GM21576 (cell line): ENCODE measurements around the gene C4orf50.

Experiments
- ATAC-seq: cut with Tn5 transposase; IDR thresholded peaks from one replicate; pipeline ENCODE4 v1.9.1; 2021; ENCODE audit warnings: mild to moderate bottlenecking, moderate library complexity; ENCODE audit not compliant: unreplicated experiment

The C4orf50 gene

DNA sequence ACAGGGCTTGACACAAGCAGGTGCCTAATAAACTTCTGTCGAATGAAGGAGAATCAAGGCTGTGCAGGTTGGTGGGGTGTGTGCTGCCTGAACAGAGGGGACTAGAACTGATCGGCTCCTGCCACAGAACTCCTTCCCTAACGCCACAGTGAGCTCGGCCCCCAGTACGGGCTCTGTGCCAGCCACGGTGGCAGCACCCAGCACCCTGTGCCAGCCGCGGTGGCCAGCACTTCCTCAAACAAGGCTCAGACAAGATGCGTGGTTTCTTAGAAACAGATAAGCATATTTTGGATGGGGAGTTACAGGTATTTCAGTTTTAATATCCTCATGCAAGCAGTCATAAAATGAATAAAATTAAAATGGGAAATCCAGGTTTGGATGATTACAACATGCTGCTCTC is 26.0 kb upstream of the C4orf50 start:
- ATAC-seq: no peak

- no peak for ATAC-seq
Measured at GRCh38 chr4:6043843-6044242, 25.6 kb upstream of the C4orf50 start.

- no peak for ATAC-seq
Measured at GRCh38 chr4:6043188-6043587, 25.0 kb upstream of the C4orf50 start.

DNA sequence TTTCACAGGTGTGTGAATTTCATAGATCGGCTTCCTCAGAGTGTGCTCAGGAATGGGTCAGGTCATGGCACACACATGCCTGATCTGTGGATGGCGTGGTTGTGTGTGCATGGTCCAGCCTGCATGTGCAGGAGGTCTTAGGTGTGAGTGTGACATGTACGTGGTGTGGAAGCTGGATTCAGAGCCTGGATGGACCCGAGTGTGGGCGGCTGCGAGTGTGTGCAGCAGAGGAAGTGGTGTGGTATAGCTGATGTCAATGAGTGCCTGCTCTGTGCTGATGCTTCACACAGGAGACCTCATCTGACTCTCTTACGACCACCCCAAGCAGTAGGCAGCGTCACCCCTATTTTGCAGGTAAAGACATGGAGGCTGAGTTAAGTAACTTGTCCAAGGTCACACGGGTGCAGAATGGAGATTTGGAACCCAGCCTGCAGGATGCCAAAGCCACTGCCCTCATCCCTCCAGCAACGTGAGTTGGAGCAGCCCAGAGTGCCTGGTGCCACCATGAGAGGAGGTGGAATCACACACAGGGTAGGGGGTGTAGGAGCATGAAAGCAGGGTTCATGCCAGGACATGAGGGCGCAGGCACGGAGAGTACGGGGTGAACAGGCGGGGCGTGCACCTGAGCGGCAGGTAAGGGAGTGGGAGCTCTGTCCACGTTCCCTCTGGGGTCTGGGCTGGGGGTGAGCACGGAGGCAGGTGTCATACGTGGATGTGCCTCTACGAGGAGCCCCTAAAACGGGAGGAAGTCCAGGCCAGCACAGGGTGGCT is 24.2 kb upstream of the C4orf50 start:
- ATAC-seq: no peak

GRCh38 chr4:6041800-6042199 is 23.6 kb upstream of the C4orf50 start:
- ATAC-seq: no peak

DNA sequence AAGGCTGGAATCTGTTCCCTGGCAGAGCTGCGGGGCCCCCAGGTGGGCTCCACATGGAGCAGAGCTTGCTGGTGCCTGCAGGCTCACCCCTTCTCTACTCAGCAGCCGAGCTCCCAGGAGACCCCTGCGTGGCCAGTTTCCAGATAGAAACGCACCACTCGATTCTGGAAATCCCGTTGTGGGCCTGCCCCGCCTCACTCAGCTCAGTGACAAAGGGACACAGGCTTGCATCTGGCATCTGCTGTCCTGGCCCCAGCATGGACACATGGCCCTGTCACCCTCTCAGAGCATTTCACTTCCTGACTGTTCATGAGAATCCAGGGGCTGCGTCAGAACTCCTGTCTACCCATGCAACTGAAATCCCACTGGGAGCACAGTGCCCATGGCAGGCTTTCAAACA is 20.5 kb upstream of the C4orf50 start:
- ATAC-seq: no peak

- ATAC-seq: no peak
Measured at GRCh38 chr4:6035786-6036185, 17.6 kb upstream of the C4orf50 start.

DNA sequence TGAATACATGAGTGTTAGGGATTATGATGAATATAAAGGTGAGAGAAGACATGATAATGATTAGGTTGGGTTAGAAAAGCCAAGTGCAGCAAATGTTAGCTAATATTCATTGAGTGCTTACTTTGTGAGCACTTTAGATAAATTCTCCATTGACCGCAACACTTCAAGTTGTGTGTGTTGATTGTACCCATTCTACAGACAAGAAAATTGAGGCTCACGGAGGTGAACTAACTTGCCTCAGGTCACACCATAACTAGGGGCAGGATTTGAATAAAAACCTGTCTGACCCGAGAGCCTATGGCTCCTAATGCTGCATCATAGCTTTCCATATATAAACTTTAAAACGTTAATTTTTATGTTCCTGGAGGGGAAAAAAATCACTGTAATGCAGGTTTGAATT is 15.2 kb upstream of the C4orf50 start:
- ATAC-seq: no peak

DNA sequence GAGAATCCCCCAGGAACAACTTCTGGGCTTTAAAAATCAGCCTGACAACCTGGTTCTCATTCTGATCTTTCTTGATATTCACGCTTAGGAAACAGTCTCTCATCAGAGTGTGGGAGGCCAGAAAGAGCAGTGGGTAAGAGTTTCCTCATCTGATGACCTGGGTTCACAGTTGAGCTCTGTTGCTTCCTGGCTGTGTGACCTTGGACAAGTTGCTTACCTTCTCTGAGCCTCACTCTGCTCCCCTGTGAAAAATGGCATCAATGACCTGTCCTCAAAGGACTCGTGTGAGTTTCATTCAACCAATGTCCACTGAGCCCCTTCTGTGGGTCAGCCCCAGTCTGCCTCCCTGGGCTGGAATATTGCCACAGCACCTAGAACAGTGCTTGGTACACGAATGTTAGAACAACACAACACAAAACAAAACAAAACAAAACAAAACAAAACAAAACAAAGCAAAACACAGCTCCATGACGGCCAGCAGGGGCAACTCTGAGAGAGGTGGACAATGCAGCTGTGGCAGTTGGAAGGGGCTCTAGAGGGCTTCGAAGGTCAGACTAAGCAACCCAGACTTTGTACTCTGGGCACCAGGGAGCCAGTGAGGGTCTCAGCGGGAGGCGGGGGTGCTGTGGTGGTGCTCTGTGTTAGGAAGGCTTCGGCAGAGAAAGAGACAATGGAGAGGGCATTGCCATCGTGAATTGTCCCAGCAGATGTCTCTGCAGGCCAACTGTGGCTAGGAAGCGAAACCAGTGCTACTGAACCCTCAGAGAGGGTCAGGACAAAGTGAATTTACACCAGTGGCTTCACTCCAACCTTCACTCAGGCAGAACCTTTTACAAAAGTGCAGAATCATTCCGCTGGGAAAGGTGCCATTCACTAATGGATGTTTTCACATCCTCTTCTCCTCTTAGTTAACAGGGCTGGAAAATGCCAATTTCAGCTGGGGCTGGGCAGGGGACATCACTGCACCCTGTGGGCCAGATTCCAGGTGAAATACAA is 14.3 kb upstream of the C4orf50 start:
- no peak for ATAC-seq

DNA sequence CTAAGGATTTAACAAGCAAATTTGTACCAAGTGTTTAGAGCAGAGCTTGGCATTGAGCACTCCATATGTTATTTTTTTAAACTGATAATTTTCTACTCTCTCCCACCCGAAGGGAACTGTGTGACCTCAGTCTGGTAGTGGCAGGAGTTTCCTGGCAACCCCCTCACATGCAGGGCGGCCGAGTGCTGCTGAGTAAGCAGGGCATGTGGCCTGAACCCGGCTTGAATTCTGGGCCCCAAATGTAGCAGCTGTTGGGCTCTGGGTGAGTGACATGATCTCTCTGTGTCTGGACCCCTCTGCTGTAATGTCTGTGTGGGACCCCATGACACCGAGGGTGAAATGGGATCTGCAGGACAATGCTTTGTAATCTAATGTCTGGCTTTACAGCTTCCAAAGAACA is 13.6 kb upstream of the C4orf50 start:
- ATAC-seq: no peak

DNA sequence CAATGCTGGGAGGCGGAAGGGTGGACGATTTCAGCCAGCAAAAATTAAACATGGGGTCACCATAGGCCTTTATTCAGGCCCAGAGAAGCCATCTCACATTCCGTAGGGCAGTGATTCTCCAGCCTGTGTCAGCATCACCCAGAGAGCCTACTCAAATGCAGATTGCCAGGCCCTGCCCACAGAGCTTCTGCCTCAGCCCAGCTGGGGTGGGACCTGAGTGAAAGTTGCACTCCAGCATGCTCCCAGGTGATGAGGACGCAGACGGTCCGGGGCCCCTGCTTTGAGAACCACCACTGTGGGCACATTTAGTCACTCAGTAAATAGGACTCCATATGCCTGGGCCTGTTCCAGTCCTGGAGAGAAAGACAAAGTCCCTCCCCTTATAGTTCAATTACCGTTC is 12.4 kb upstream of the C4orf50 start:
- no peak for ATAC-seq

DNA sequence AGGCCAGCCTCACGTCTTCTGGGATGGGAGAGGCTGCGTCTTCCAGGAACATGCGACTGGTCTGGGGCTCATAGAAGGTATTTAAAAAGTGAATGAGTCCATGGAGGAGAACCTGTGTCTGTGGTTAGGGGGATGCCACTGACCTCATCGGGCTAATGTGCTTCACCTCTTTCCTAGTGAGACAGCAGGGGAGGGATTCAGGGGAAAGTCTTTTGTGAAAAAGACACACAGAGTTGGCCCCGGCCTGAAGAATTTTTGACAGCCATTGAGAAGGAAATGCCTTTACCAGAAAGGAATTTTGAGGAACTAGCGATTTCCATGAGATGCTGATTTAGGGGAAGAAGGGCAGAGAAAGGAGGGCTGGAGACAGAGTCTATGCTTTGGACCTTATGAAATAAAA is 11.0 kb upstream of the C4orf50 start:
- no peak for ATAC-seq

DNA sequence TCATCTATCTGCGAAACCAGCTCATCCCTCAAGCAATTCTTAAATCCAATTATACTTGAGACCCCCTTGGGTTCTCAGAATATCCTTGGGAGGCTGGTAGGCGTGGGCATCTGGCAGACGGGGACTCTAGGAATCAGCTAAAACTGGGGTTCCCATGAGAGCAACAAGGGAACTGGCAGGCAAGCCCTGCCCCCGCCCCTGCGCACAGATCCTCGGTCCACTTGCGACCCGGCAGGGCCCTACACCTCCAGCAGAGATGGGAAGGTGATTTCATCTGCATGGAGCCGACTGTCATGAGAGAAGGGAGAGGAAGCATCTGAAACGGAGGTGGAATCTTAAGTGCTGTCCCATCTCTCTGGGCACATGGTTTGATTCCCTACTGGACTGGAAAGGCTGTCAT is 9.9 kb upstream of the C4orf50 start:
- ATAC-seq: no peak

- ATAC-seq: no peak
Measured at GRCh38 chr4:6027392-6027791, 9.2 kb upstream of the C4orf50 start.

DNA sequence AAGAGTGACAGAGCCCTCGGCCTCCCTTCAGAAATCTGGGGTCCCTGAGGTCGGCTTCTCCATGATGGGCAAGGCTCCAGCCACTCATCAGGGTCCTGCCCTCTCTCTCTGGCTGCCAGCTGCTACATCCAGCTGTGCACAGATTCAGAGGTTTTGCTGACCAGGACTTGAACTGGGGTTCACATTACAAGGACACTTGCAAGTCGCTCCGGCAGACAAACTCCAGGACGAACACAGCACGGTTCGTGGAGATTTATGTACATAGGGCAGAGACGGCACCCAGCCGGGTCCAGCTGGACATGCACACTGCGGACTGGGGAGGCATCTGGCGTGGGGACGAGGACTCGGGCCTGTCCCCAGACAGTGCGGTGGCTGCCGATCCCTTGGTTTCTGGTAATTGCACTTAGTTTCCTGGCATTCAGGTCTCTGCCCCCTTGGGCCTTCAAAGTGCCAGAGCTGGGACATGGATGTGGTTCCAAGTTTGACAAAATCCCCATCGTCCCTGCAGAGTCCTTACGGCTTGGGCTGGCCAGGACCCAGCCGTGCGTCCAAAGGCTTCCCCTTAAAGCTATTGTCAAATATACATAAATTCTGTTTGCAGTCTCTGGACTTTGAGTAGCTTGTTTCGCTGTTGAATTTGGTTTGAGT is 6.2 kb upstream of the C4orf50 start:
- no peak for ATAC-seq

DNA sequence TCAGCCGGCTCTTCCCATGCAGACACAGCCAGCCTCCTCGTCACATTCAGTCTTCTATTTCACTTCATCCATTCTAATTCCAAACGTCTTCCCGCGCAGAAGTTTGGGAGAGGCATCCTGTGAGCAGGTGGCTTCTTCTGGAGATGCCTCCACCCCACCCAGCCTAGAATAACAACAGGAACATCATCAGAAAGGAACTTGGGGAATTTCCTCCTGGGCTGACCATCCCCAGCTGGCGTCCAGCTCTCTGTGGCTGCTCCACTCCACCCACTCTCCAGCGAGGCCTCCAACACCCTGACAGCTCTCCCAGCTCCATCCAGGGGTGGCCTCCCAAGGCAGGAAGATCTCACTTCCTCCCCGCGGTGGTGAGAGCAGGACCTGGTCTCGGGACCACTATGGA is 5.5 kb upstream of the C4orf50 start:
- ATAC-seq: no peak

DNA sequence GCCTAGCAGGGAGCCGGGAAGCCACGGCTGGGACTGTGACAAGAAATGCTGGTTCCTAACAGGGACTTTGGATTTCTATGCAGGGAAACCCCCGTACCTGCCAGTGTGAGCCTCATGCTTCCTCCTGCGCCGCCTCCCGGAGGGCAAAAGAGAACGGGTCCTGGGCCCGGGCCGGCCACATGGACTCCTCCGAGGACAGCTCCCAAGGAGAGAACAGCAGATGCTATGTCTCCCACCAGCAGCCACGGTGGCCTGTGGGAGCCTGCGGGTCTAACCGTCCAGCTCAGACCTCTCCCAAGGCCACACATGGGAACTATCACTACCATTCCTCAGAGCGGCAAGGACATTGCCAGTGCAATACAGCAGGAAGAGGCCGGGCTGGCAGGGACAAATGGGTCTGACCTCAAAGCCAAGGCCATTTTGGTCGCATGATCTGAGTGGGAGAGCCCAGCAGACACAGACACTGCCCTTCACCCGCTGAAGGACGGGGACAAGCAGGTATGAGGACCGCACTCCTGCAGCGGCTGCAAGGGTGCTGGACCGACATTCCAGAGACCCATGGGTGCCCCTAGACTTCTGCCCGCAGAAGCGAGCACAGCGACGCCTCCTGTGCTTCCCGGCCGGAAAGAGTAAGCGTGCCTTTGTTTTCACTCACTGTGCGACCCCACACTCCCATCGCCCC is 4.5 kb upstream of the C4orf50 start:
- no peak for ATAC-seq

GRCh38 chr4:6021831-6022606 is 3.8 kb upstream of the C4orf50 start:
- no peak for ATAC-seq

DNA sequence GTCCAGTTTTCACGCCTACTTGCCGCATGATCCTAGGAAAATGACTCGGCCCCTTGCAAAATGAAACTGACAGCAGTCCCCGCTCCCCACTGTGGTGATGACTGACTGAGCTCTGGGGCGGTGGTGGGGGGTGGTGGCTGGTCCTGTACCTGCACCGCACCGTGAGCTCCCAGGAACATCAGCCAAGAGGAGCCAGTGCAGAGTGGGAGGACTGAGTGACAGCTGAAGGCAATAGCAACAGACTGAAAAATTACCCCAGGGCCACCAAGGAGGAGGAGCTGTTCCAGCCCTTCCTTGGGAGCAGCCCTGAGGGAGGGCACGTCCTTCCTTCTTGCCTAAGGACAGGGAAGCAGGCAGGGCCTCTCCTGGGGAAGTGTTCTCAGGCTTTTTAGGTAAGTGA is 2.4 kb upstream of the C4orf50 start:
- ATAC-seq: no peak
